Osteocyte (in vitro differentiated cells): ENCODE data around the gene IFT57. TPM values are rescaled to one million over a fixed set of nuclear protein-coding genes. Genes with fewer than 3 reads are reported as not detected.

Experiments
- DNase-seq: peaks from one replicate; pipeline ENCODE4 v3.0.0; 2021; ENCODE audit warnings: mixed read lengths; ENCODE audit not compliant: unreplicated experiment; ENCODE audit errors: extremely low spot score
- H3K27ac Mint-ChIP-seq: one replicate; pipeline ENCODE4 v1.8.0; 2021; ENCODE audit warnings: mild to moderate bottlenecking, mixed read lengths; ENCODE audit not compliant: unreplicated experiment
- H3K27me3 Mint-ChIP-seq: one replicate; pipeline ENCODE4 v1.8.0; 2021; ENCODE audit warnings: mixed read lengths; ENCODE audit not compliant: unreplicated experiment
- H3K36me3 Mint-ChIP-seq: one replicate; pipeline ENCODE4 v1.8.0; 2021; ENCODE audit warnings: mixed read lengths; ENCODE audit not compliant: unreplicated experiment
- H3K4me1 Mint-ChIP-seq: one replicate; pipeline ENCODE4 v1.8.0; 2021; ENCODE audit warnings: mixed read lengths; ENCODE audit not compliant: unreplicated experiment
- H3K4me3 Mint-ChIP-seq: one replicate; pipeline ENCODE4 v1.8.0; 2021; ENCODE audit warnings: mild to moderate bottlenecking, moderate library complexity, mixed read lengths; ENCODE audit not compliant: unreplicated experiment
- H3K9me3 Mint-ChIP-seq: one replicate; pipeline ENCODE4 v1.8.0; 2021; ENCODE audit warnings: mixed read lengths; ENCODE audit not compliant: unreplicated experiment
- CTCF ChIP-seq: fragments of 200-600 bp; sonication (generic); IDR thresholded peaks from 2 replicates; pipeline ENCODE4 v1.5.0; 2021; ENCODE audit warnings: antibody characterized with exemption, mild to moderate bottlenecking, moderate library complexity
- total RNA-seq: library from RNA; stranded (reverse); gene quantifications from 2 replicates; pipeline ENCODE4 v1.2.1, GENCODE V29; 2021

Gene IFT57
- total RNA-seq, 1 donor from 2014 or later = 32.2 TPM

GRCh38 chr3:108146139-108146538 lies 76.1 kb downstream of the IFT57 start:
- Mint-ChIP-seq H3K4me1 (no peaks in the 10 kb centered on the region), H3K9me3 (peaks cover 11% of the 10 kb centered on the region), H3K4me3 (no peak overlapping the region), H3K36me3 (no peaks in the 10 kb centered on the region), H3K27ac (no peak overlapping the region), H3K27me3 (no peaks in the 10 kb centered on the region)
- DNase-seq = no peak
- TF ChIP-seq CTCF = no peak

- Mint-ChIP-seq H3K4me1 (no peaks in the 10 kb centered on the region), H3K36me3 (no peaks in the 10 kb centered on the region), H3K27me3 (no peaks in the 10 kb centered on the region), H3K27ac (no peak overlapping the region), H3K4me3 (no peak overlapping the region), H3K9me3 (peaks cover 11% of the 10 kb centered on the region)
- TF ChIP-seq CTCF = no peak
- DNase-seq = no peak
Measured at GRCh38 chr3:108145578-108145977, 76.6 kb downstream of the IFT57 start.

- peaks cover 8% of the 10 kb centered on the region for H3K4me1 Mint-ChIP-seq
- no peak for TF ChIP-seq CTCF
- H3K27ac Mint-ChIP-seq = no peak overlapping the region
Measured at GRCh38 chr3:108137460-108137814, 84.8 kb downstream of the IFT57 start.

GRCh38 chr3:108136561-108137459 lies 85.4 kb downstream of the IFT57 start:
- DNase-seq = no peak
- Mint-ChIP-seq H3K4me3 (no peak overlapping the region), H3K4me1 (peaks cover 14% of the 10 kb centered on the region), H3K27me3 (no peaks in the 10 kb centered on the region), H3K36me3 (no peaks in the 10 kb centered on the region), H3K27ac (no peak overlapping the region), H3K9me3 (no peaks in the 10 kb centered on the region)
- TF ChIP-seq CTCF = no peak

More at GRCh38 chr3:108137460-108137814, 84.8 kb downstream of the IFT57 start:
- no peak for DNase-seq
- no peak overlapping the region for H3K4me3 Mint-ChIP-seq
- H3K27me3 Mint-ChIP-seq = no peaks in the 10 kb centered on the region
- H3K9me3 Mint-ChIP-seq = no peaks in the 10 kb centered on the region
- no peaks in the 10 kb centered on the region for H3K36me3 Mint-ChIP-seq

- H3K27me3 Mint-ChIP-seq = no peaks in the 10 kb centered on the region
- no peak for TF ChIP-seq CTCF
- no peaks in the 10 kb centered on the region for H3K9me3 Mint-ChIP-seq
- no peak overlapping the region for H3K4me3 Mint-ChIP-seq
- peaks cover 27% of the 10 kb centered on the region for H3K4me1 Mint-ChIP-seq
- DNase-seq = no peak
- H3K36me3 Mint-ChIP-seq = no peaks in the 10 kb centered on the region
- H3K27ac Mint-ChIP-seq = no peak overlapping the region
Measured at GRCh38 chr3:108134555-108134880, 87.7 kb downstream of the IFT57 start.
